KG1 (cell line): ENCODE data around the gene BSPH1.
"Not testable (repeated sequence)": the region's sequence is repeated elsewhere in the genome, so short reads cannot be mapped to it uniquely, and the experiment has no call there.

Experiments used
- DNase-seq: peaks from one replicate; lab custom pipeline; 2025; lab: John Stamatoyannopoulos, UW

Gene BSPH1, protein sequence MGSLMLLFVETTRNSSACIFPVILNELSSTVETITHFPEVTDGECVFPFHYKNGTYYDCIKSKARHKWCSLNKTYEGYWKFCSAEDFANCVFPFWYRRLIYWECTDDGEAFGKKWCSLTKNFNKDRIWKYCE

DNA sequence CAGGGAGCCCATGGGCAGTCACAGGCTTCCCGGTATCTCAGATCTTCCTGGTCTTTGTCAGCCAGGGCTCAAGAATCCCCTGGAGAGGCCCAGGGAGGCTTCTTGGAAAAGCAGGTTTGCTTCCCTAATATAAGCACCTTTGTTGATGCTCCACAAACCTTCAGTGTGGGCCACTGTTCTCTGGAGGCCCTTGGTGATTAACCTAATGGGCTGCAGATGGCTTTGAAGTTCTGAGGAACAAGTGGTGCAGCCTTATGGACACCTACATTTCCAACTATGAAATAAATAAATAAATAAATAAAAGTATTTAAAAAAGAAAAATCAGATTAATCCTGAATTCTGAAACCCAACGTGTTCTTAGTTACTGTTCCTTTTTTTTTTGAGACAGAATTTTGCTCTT is at the start of gene BSPH1:
Gene BSPH1 (minus strand): TSS at position 101 of the 400 bp plus-strand sequence. CDS start 89 bp downstream, at position 12.
- DNase-seq, result no peak

GRCh38 chr19:48036765-48037164 is 44.8 kb upstream of the BSPH1 start:
- DNase-seq, result no peak

DNA sequence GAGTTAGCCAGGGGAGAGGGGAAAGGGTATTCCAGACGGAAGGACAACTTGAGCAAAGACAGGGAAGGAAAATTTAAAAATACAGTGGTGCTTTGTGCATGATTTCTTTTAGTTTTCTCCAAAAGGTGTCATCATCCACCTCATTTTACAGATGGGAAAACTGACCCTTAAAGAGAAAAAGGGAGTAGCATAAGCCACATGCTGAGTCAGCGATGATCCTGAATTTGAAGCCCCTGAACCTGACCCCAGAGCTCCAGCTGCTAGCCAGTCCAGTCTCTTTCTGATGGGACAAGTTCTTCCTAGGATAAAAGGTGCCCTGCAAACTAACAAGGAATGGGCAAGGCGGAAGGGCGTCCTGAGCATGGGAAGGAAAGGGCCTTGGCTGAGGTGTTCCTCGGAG is 41.6 kb upstream of the BSPH1 start:
- no peak for DNase-seq

- DNase-seq, result no peak
These were observed 38.1 kb upstream of the BSPH1 start for GRCh38 chr19:48030073-48030472.

DNA sequence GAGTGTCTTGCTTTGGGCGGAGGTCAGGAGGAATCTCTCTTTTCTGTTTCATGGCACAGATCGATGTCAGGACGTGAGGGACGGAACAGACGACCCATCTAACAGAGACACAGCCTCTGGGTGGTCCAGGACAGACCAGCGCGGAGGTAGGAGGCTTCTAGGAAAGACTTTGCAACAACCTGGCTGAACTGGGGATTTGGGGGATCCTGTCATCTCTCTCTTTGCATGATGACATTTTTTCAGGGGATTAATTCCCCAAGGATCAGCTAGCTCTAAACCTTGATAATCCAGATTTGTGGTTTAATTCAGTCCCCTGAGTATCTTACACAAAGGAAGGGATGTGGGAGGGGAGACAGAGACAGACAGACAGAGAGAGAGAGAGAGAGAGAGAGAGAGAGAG is 37.5 kb upstream of the BSPH1 start:
- DNase-seq, result no peak

DNA sequence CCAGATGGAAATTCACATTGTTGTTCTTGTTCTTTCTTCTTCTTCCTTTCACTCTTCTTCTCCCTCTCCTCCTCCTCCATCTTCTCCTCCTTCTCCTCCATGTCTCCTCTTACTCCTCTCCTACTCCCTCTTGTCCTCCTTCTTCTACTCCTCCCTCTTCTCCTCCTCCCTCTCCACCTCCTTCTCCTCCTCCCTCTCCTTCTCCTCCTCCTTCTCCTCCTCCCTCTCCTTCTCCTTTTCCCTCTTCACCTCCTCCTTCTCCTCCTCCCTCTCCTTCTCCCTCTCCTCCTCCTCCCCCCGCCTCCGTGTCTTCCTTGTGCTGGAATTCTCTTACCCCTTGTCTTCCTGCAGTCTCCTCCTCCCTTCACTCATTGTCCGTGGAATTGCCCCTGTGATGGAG is 33.5 kb upstream of the BSPH1 start:
- DNase-seq, result no peak

GRCh38 chr19:48023518-48023917 is 31.5 kb upstream of the BSPH1 start:
- no peak for DNase-seq

DNA sequence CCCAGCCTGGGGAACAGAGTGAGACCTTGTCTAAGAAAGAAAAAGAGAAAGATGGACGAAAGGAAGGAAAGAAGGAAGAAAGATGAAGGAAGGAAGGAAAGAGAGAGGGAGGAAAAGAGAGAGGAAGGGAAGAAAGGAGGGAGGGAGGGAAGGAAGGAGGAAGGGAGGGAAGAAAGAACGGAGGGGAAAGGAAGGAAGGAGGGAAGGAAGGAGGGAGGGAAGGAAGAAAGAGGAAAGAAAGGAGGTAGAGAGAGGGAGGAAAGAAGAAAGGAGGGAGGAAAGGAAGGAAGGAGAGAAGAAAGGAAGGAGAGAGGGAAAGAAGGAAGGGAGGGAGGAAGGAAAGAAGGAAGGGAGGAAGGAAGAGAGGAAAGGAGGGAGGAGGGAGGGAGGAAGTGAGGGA is 31.0 kb upstream of the BSPH1 start:
- no peak for DNase-seq

DNA sequence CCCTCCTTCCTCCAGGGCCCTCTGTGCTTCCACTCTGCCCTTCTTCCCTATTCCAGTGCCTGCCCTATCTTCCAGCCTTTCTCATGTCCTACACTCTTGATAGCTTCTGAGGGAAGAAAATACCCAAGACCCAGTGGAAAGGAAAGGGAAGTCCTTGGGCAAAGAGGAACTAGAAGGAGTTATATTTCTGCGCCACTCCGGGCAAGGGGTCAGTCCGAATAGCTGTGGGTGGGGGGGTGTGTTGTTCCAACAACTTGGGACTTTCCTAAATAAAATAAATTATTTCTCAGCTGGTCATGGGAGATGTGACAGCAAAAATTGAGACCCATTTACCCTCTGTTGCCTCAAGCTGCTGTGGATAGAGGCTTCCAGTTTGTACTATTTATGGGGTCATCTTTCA is 28.7 kb upstream of the BSPH1 start:
- DNase-seq, result no peak

- DNase-seq, result no peak
These were observed 19.2 kb upstream of the BSPH1 start for GRCh38 chr19:48010932-48011758.

DNA sequence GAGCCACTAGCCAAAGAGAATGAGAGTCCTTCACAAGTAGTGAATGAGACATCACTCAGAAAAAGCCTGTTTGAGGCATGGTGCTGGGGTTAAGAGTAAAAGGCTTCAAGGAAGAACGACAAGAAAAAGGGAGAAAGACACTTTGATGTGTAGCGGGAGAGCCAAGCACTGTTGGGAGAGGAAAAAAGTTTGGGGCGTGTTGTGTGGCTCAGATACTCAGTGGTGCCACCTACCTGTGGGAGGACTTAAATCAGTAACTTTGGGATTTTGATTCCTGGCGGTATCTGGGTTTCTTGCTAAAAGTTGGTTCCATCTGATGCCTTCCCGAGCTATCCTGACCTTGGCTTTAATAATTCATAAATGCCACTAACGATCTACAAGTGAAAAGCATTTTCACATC is 14.8 kb upstream of the BSPH1 start:
- no peak for DNase-seq

- DNase-seq, result no peak
These were observed 12.3 kb upstream of the BSPH1 start for GRCh38 chr19:48004236-48004635.

DNA sequence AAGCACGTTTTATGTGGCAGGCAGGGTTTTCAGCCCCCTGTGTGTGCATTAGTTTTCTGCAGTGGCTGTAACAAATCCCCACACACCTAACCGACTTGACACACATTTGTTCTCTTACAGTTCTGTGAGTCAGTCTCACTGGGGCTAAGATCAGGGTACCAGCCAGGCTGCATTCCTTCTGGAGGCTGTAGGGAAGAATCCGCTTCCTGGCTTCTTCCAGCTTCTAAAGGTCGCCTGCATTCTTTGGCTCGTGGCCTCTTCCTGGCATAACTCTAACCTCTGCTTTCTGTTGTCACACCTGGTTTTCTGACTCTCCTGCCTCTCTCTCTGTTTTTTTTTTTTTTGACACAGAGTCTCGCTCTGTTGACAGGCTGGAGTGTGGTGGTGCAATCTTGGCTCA is 8.9 kb upstream of the BSPH1 start:
- no peak for DNase-seq

GRCh38 chr19:47998800-47999199 is 6.8 kb upstream of the BSPH1 start:
- no peak for DNase-seq

- DNase-seq, result no peak
These were observed 4.3 kb upstream of the BSPH1 start for GRCh38 chr19:47996230-47996727.

DNA sequence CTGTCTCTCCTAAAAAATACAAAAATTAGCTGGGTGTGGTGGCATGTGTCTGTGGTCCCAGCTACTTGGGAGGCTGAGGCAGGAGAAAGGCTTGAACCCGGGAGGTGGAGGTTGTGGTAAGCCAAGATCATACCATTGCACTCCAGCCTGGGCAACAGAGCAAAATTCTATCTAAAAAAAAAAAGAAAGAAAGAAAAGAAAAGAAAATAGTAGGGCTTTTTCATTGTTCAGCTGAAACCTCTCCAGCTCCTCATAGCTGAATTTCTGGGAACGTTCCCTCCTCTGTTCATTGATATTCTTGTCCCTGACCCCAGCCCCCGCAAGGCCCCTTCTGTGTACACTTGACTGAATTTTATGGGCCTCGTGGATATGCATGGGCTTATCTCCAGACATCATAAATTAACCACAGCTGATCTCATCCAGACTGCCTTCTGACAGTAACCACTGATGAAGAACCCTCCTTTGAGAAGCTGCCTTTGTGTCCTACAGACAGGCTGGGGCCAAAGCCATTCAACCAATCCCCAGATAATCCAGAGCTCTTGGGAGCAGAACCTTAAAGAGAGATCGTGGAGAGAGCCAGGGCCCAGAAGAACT is 2.3 kb upstream of the BSPH1 start, which contains the start of gene ELSPBP1:
Gene ELSPBP1 (plus strand): TSS at position 424 of the 594 bp plus-strand sequence. CDS start 14,036 bp downstream, outside the sequence.
- DNase-seq, result no peak

- DNase-seq, result no peak
These were observed 670 bp downstream of the BSPH1 start for GRCh38 chr19:47991191-47991808.

- DNase-seq, result no peak
These were observed 18.4 kb downstream of the BSPH1 start for GRCh38 chr19:47973529-47973928.

DNA sequence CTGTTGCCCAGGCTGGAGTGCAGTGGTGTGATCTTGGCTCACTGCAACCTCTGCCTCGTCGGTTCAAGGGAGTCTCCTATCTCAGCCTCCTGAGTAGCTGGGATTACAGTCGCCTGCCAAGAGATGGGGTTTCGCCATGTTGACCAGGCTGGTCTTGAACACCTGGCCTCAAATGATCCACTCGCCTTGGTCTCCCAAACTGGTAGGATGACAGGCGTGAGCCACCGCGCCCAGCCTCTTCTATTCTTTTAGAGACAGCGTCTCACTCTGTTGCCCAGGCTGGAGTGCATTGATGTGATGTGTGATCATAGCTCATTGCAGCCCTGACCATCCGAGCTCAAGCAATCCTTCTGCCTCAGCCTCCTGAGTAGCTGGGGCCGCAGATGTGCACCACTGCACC is 36.0 kb downstream of the BSPH1 start:
- not testable (repeated sequence) for DNase-seq

GRCh38 chr19:47952132-47952531 is 39.8 kb downstream of the BSPH1 start:
- not testable (repeated sequence) for DNase-seq

DNA sequence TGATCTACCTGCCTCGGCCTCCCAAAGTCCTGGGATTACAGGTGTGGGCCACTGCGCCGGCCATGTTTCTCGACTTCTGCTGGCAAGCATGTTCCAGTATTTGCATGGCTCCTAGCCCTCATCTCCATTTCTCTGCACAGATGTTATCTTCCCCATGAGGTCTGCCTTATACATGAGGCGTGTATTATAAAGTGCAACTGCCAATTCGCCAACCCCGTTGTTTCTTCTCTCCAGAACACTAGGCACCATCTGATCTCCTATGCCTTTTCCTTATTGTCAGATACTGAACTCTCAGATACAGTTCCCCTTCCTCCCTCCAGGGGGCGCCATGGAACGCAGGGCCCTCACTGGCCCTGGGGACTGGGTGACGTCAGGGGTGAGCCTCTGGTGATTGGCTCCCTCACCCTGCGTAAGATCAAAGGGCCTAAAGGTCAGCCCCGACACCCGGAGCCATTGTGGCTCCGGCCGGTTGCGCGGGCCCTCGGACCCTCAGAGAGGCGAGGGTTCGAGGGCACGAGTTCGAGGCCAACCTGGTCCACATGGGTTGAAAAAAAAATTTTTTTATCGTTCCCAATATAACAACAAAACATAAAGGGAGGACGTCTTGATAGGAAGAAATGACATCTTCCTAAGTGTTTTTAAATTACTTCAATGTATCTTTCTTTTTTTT is 42.0 kb downstream of the BSPH1 start:
- DNase-seq, result not testable (repeated sequence)

DNA sequence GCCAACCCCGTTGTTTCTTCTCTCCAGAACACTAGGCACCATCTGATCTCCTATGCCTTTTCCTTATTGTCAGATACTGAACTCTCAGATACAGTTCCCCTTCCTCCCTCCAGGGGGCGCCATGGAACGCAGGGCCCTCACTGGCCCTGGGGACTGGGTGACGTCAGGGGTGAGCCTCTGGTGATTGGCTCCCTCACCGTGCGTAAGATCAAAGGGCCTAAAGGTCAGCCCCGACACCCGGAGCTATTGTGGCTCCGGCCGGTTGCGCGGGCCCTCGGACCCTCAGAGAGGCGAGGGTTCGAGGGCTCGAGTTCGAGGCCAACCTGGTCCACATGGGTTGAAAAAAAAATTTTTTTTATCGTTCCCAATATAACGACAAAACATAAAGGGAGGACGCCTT is 63.4 kb downstream of the BSPH1 start:
- DNase-seq, result not testable (repeated sequence)
